GM19238 (cell line): Measurements from ENCODE around the gene KLHL1.

Experiments
- DNase-seq: peaks from one replicate; pipeline ENCODE4 v3.0.0; 2011; ENCODE audit warnings: low spot score; ENCODE audit not compliant: insufficient read length

Gene KLHL1

DNA sequence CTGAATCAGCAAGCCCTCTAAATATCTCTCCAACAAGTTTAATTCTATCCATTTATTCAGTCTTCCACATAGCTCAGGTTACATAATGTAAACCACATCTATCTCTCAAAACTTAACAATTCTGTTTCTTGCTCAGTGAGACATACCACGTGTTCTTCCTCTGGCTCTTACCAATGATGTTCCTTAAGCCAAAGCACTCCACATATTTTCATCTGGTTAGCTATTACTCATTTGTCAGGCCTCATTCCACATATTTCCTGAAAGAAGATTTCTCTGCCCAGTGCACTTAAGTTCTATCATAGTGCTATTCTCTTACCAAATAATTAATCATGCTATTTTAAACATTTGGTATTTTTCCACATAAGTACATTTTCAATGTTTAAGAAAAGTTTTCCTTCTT is 403.9 kb downstream of the KLHL1 start:
- DNase-seq, result no peak

DNA sequence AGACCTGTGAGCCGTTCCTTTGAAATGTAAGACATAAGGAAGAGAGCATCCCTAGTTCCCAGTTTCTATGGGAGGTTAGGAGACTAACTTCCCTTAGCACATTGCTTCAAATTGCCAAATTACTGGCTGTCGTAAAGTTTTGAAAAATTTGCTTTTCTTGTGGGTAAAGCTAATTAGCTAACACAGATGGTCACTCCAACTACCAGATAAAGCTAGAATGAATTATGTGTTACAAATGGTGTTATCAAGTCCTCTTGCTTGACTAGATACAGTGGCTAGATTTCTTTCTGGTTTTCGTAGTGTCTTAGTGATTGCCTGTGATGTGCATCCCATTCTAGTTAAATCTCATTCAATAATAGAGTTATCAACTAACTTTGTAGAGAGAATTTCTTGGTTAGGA is 417.3 kb downstream of the KLHL1 start:
- DNase-seq, result no peak

DNA sequence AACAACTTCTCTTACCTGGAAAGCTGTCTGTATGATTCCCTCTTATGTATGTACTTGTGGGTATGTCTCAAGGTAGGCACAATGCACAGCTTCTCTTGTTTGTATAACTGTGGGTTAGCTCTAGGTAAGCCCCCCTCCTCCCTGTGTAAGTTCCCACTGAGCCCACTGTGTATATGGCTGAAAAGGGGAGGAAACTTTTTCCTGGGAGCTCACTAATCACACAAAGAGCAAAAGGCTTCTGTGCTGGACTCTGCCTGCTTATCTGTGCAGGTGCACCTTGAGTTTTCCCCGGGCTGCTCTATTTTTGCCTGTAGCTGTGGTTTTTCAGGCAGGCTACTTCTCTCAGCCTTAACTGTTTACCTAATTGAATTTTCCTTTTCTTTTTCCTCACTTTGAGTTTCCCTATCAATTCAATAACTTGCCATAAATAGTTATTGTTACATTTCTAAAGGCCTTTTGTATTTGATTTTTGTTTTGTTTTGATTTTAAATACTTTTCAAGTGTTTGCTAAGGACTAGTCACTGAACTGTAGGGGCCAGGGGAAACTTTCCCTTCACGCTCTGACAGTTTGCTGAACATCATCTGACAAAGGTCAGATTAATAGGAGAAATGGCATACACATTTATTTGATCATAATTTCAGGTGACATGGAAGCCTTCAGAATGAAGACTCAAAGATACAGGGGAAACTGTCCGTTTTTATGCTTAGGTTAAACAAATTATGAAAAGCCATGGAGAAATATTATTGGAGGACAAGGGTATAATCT is 424.1 kb downstream of the KLHL1 start:
- no peak for DNase-seq

DNA sequence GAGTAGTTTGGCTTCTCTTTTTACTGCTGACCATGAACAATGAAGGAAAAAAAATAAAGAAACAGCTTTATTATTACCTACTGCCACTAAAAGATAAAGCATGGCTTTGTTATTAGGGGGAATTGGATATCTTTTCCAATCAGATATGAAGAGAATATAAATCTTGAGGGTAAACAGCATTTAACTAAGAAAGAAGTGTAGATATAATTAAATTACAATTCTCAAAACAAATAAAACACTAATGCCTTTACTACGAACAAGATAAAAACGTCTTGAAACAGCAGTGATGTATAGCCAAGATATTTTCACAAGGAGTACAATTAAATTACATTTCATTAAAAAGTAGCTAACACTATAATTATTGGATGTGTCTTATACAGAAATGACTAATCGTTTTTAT is 426.5 kb downstream of the KLHL1 start:
- no peak for DNase-seq

DNA sequence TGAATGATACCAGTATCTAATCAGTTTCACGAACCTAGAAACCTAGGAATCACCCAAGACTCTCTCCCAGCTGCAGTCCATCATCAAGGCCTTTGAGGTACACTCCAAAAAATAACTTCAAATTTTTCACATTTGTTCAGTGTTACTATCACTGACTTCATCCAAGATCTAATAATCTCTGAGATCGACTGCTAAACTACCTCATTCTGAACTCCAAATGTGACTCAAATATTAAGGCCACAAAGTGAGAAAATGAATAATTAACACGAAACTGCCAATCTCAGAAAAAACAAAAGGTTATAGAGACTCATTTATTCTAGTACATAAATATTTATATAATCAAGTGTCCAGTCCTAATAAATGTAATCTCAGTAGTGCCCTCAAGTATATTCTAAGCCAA is 430.9 kb downstream of the KLHL1 start:
- no peak for DNase-seq

DNA sequence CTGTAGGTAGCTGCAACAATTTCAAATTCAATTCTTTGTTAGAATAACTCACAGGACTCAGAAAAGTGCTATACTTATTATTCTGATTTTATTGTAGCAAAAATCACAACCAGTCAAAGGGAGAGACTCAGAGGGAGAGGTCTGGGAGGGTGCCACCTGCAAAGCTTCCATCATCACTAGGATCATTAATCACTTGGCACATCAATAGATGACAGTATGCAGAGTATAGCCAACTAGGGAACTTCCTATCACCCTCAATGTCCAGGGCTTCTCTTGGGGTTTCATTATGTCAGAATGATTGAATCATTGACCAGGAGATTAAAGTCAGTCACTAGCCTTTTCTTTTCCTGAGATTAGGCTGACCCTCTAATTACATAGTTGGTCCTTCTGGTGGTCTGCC is 432.0 kb downstream of the KLHL1 start:
- no peak for DNase-seq

DNA sequence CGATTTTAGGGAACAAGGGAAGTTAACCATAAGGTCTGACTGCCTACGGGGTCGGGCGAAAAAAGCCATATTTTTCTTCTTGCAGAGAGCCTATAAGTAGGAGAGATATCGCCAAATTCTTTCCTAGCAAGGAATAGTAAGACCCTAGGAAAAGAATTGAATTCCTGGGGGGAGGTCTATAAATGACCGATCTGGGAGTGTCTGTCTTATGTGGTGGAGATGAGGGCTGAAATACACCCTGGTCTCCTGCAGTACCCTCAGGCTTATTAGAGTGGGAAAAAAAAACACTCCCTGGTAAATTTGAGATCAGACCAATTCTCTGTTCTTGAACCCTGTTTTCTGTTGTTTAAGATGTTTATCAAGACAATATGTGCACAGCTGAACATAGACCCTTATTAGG is 448.1 kb downstream of the KLHL1 start:
- DNase-seq, result no peak

DNA sequence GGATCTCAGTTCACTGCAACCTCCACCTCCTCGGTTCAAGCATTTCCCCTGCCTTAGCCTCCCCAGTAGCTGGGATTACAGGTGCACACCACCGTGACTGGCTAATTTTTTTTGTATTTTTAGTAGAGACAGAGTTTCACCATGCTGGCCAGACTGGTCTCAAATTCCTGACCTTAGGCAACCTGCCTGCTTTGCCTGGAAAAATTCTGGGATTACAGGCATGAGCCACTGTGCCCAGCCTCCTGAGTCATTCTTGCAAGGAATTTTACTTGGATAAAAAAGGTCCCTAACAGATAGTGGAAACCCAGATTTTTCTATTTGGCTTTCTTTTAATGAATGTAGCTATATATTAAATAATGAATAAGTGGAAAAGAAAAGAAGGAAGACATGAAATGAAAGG is 450.6 kb downstream of the KLHL1 start:
- no peak for DNase-seq

DNA sequence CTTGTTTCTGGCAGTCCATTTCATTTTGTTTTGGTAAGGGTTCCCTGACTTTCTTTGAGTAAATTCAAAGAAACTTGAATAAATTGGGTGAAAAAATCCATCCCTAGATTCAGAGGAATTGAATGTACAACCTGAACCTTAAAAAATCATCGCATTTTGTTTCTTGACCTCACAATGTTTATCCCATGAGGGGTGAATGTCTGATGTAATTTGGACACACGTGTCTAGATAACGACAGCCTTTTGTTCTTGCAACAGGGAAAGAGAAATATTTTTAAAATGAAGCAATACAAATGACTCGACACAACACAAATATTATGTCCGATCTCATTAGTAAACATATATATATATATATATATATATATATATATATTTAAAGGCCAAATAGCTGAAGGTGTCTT is 453.9 kb downstream of the KLHL1 start:
- DNase-seq, result no peak
